Epithelial cell of prostate (primary cell): Measurements from ENCODE around the gene NCBP2.

ENCODE experiments used
- DNase-seq: peaks from one replicate; pipeline ENCODE4 v3.0.0-alpha.2; 2011; ENCODE audit warnings: low read depth, low spot score
- H3K27ac ChIP-seq: fragments of 450-650 bp; 2 replicates; pipeline ENCODE4 v1.5.1; 2017; ENCODE audit warnings: mild to moderate bottlenecking

Gene NCBP2

DNA sequence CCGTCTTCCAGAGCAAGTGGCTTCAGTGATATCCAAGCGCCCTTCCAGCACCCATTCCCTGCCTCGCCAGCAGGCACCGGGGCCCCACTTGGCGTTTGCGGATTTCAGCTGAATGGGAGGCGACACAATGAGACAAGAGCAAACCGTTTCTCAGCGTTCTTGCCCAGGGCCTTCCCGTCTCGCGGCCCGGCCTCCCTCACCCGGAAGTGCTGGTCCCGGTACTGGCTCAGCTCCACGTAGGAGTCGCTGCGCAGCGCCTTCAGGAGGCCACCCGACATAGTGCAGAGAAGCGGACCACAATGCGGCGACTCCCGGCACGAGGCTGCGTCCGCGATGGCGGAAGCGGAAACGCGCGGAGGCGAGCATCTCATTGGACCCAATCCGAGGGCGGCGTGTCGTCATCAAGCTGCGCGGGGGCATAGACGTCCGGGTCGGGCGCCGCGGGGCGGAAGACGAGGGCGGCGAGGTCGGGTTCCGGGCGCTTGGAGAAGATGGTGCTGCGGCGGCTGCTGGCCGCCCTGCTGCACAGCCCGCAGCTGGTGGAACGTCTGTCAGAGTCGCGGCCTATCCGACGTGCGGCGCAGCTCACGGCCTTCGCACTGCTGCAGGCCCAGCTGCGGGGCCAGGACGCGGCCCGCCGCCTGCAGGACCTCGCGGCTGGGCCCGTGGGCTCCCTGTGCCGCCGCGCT is at the start of gene NCBP2:
TSS of gene NCBP2 (minus strand) at position 303 of the 689 bp plus-strand sequence. CDS start at position 278, 25 bp downstream.
- peak; percentile 93 for DNase-seq
- peak within 1 kb of the TSS; percentile 95 for H3K27ac ChIP-seq

DNA sequence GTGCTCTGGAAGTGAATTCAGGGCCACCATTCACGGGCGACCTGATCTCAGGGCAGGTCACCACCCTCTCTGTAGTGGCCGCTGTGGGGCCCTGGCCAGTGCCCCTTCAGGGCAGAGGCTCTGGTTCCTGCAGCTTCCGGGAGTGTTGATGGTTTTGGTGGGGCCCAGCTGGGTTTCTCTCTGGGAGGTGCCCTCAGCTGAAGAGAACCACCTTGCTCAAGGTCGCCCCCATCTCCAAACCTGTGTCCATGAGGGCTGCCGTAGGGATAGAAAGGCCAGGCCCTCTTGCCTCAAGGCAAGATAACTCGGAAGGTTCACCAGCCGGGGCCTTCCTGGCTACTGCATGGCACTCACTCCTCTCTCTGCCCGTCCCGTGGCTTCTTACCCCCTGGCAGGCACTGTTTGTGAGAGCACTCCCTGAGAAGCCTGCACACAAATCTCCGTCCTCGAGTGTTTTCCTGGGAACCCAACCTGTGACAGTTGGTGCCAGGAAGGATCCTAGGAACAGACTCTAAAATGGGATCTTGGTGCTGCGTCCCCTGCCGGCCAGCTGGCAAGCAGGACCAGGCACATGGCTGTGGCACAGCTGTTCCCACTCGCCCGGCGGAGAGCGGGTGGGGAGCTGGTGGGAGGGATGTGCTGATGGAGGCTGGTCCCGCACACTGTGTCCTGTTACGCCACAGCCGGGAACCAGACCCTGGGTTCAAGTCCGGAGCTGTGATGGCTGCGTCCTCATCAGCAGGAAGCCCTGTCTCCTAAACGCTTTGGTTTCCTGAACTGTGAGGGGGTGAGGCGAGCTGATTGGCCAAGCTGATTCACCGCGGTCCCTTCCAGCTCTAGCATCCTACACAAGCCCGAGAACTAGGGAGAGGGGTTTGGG is 49.5 kb upstream of the NCBP2 start:
- H3K27ac ChIP-seq = no peak overlapping the region
- DNase-seq = no peak

DNA sequence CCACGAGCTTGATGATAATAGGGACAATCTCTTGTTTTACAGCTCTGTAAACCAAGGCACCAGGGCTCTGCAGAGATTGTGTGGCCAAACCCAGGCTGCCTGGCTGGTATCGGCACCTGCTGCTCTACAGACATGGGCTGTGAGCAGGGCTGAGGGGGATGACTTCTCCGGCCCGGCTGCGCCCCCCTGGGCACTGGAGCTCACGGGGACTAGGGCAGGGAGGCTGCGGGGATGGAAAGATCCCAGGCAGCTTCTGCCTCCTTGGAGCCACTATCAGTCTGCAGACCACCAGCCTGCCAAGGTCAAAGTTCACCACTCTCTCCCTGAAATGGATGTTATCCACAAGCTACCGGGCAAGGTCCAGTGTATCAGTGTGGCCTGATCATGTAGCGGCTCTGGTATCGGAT is 48.3 kb upstream of the NCBP2 start:
- DNase-seq = no peak

DNA sequence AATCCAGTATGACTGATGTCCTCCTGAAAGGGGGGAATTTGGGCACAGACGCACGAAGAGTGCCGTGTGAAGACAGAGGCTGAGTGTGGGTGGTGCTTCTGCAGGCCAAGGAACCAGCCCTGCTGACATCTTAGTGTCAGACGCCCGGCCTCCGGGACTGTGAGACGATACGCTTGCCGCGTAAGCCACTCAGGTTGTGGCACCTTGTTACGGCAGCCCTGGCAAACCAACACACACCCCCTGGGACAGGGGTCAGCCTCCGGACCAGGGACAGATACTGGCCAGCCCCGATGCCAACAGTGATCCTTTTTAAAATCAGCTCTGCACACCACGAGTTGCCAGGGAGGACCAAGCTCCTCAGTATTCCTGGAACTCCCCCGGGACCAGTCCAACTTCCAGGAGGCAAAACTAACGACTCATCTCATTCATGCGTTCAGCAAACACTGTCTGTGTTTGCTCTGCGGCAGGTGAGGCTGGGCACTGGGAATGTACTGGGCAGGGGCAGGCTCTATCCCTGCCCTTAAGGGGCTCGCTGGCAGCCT is 47.5 kb upstream of the NCBP2 start:
- no peak for DNase-seq
- no peak overlapping the region for H3K27ac ChIP-seq

More for the DNA sequence above, 48.3 kb upstream of the NCBP2 start:
- no peak overlapping the region for H3K27ac ChIP-seq

DNA sequence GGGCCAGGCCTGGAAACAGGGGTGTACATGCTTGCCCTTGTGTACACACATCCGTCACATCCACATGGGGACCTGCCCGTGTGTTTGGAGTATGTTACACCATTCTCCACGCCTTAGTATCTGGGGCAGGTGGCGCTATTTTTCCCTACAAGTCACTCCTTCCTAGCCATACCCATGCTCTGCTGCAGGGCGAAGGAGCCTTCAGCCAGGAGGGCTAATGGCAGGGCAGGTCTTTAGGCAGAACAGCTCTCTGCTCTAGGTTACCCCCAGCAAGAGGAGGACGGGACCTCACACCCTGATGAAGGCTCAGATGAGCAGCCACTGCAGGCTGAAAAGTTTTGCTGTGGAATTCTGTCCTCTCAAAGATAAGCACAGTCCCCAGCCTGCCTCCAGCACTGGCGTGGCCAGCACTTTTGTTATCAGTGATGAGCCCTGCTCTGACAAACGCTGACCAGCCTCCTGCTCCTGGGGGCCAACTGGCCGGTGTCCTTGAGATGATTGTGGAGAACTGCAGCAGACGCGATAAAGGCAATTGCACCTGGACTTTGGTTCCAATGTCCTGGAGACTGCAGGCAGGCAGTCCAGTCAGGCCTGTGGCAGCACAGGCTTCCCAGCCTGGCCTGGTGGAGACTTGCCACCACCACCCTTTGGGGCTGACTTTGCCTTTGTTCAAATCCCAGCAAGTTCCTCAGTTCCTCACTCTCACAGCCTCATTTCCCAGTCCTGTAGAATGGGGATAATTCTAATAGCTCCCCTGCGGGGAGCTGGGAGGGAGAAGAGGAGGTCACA is 46.1 kb upstream of the NCBP2 start:
- H3K27ac ChIP-seq = no peak overlapping the region
- DNase-seq = no peak

DNA sequence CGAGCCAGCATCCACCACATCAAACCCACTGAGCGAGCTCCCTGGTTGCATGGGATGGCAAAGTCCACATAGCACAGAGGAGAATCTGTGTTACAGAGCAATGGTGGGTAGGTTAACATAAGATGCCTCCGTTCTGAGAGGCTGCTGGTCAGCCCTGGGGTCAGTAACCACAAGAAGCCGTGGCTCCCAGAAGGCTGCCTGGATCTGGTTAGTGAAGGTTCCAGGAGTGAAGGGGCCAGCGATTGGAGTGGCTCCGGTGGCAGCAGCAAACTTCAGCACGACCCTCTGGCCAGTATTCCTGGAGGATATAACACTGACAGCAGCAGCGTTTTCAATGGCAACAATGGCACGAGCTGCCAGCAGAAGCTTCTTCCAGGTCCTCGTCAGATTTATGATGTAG is 44.7 kb upstream of the NCBP2 start:
- no peak for DNase-seq
- no peak overlapping the region for H3K27ac ChIP-seq

DNA sequence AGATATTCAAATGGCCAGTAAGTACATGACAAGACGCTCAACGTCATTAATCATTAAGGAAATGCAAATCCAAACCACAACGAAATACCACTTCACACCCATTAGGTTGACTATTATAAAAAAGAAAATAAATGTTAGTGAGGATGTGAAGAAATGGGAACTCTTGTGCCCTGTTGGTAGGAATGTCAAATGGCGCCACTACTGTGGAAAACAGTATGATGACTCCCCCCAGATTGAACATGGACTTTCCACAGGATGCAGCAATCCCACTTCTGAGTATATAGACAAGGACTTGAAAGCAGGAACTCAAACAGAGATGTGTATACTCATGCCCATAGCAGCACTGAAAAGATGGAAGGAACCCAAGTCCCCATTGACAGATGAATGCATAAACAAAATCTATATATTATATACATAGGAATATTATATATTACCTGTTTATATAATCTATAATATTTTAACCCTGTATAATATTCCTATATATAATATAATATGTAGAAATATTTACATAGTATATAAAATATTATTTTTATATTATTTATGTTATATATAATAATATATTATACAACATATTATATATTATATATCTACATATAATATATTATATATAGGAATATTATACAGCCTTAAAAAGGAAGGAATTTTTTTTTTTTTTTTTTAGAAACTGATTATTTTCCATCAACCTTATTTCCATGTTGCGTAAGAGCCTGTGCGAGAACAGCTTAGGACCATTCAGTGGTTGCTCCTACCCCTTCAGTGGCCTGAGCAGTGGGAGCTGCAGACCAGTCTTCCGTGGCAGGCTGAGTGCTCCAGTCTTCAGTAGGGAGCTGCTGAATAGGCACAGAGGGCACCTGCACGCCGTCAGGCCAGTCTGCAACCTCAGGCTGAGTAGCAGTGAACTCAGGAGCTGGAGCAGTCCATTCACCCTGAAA is 43.9 kb upstream of the NCBP2 start:
- no peak for DNase-seq
- no peak overlapping the region for H3K27ac ChIP-seq

DNA sequence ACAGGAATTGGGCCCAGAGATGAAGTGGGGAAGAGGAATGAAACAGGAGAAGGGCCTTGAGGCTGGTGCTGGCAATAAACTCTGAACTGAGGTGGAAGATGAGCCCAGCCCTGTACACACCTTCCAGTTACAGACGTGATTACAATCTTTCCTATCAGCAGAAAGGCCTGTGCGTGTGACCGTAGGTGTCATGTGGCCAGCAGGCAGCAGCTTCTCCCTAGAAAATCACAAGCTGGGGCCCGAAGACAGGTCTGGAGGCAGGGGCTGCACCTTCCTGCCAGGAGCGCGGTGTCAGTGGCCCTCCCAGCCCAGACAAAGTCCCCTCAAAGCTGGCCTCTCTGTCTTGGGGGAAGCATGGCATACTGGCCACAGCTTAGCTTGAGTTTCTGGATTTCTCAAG is 43.0 kb upstream of the NCBP2 start:
- H3K27ac ChIP-seq = no peak overlapping the region
- no peak for DNase-seq

DNA sequence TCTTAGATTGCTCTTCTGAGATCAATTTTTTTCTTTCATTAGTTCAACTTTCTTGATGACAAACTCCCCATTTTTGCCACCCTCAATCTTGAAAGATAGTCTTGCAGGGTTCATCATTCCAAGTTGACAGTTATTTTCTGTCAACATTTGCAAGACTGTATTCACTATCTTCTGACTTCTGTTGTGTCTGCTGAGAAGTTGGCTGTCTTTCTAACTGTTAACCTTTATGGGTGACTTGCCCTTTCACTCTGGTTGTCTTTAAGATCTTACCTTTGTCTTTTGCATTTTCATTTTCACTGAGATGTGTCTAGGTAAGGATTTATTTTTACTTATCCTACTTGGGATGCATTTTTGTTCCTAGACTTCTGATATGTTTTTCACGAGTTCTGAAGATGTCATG is 40.9 kb upstream of the NCBP2 start:
- no peak overlapping the region for H3K27ac ChIP-seq
- DNase-seq = no peak

DNA sequence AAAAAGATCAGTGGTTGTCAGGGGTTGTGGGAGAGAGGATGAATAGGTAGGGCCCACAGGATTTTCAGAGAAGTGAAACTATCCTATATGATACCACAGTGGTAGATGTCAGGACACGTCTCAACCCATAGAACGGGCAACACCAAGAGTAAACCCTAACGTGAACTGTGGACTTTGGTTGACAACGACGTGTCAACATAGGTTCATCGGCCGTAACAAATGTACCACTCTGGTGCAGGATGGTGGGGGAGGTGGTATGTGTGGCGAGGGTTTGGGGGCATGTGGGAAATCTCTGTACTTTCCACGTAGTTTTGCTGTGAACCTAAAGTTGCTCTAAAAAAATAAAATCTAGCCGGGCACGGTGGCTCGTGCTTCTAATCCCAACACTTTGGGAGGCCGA is 39.3 kb upstream of the NCBP2 start:
- no peak for DNase-seq

DNA sequence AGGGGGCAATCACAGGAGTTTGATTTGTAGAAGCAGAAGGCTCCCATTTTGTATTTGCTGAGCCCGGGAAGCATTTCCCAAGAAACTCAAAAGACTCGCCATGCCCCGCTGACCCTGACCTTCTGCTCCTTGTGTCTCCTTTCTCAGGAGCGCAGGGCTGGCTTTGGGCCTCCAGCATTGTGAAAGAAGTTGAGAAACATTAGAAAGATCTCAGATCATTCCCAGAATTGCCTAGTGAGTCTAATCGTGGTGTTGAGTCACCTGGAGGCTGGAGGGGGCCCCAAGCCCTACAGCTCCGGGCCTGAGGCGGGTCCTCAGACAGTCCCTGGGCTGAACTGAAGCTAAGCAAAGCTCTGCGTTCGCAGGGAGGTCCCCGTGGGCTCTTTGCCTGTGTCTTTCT is 37.2 kb upstream of the NCBP2 start:
- no peak overlapping the region for H3K27ac ChIP-seq
- DNase-seq = no peak

More for the DNA sequence above, 39.3 kb upstream of the NCBP2 start:
- H3K27ac ChIP-seq = no peak overlapping the region

DNA sequence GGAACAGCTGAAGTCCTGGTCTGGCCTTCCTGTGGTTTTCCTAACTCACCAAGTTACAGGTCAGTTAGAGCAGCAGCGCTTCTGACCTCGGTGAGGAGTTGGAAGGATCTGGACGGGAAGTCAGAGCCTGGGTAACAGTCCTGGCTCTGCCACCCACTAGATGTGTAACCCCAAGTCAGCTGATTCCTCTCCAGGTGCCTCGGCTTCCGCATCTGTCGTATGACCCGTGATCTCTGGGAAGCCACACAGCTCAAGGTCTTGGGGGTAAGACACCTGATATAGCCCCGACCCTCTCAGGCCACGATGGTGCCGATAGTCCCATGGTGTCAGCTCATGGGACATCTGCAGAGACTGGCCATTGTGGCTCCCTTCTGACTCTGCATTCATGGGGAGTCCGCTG is 34.6 kb upstream of the NCBP2 start:
- DNase-seq = no peak
- no peak overlapping the region for H3K27ac ChIP-seq

DNA sequence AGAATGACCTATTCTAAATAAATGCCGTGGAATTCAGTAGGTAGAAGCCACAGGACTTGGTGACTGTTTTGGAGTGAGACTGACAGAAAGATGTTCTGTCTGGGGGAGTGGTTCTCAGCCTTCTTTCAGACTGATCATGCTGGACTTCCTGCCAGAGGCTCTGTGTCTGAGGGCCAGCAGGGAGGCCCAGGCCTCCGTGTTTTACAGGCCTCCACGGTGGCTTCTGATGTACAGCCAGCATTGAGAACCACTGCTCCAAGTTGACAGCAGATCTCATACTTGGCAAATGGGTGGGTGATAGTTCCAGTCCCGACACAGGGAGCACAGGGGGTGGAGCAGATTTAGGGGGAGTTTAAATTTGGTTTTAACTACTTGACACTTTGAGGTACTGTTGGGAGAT is 33.0 kb upstream of the NCBP2 start:
- H3K27ac ChIP-seq = no peak overlapping the region
- DNase-seq = no peak

DNA sequence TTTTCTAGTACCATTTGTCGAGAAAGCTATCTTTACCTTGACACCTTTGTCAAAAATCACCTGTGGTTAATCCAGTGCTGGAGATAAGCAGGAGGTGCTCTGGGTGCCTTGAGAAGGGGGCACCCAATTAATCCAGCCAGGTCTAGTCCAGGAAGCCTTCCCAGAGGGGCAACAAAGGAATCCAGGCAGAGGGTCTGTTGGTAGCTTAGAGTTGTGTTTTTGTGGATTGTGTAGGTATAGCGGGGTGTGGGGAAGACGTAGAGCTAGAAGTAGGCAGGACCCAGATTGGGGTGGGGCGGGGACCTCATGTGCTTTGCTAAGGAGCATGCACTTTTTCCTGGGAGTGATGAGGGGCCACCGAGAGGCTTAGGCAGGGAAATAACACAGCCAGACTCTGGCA is 32.3 kb upstream of the NCBP2 start:
- no peak for DNase-seq
- H3K27ac ChIP-seq = no peak overlapping the region

DNA sequence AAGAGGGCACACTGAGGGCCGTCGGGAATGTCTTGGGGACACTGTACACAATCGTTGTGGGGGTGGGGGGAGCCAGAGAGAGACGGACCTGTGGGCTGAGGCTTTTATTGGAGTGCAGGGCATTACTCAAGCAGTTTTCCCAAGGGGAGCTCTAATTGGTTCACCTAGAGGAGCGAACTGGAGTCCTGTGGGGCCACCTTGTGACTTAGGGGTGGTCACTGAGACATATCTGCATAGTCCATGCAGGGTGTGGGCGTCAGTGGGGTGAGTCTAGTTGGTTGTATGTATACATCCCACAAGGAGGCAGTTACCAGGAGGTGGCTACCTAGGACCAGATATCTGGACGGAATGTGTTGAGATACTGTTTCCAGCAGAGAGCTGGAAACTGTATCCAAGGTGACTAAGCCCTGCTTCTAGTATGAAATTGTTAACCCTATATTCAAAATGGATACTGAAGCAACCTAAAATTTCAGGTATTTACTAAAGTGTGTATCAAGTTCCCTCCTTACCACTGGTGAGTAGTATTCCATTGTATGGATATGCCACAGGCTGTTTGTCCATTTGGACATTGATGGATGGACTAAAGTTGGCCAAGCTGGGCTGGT is 28.9 kb upstream of the NCBP2 start:
- DNase-seq = no peak
- H3K27ac ChIP-seq = no peak overlapping the region

DNA sequence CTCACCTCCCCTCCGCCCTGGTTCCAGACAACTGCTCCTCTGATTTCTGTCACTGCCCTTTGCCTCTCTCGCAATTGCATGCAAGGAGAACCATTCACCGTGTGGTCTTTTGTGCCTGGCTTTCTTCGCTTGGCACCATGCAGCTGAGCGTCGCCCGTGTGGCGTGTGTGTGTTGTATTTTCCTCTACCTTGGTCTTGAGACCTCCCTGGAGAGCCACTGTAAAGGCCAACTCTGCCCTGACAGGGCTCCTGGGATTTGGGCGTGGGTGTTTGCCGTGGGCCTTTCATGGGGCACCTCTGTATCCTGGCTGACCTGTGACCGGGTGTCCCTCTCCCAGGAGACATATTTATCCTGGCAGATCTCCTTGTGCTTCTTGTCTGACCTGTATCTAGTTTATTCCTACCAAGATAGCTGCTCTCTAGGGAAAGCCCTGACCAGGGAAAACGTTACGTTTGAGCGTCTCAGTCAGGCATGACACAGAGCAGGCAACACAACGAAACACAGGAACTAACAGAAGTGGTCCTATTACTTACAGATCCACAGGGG is 28.3 kb upstream of the NCBP2 start:
- H3K27ac ChIP-seq = no peak overlapping the region
- no peak for DNase-seq

DNA sequence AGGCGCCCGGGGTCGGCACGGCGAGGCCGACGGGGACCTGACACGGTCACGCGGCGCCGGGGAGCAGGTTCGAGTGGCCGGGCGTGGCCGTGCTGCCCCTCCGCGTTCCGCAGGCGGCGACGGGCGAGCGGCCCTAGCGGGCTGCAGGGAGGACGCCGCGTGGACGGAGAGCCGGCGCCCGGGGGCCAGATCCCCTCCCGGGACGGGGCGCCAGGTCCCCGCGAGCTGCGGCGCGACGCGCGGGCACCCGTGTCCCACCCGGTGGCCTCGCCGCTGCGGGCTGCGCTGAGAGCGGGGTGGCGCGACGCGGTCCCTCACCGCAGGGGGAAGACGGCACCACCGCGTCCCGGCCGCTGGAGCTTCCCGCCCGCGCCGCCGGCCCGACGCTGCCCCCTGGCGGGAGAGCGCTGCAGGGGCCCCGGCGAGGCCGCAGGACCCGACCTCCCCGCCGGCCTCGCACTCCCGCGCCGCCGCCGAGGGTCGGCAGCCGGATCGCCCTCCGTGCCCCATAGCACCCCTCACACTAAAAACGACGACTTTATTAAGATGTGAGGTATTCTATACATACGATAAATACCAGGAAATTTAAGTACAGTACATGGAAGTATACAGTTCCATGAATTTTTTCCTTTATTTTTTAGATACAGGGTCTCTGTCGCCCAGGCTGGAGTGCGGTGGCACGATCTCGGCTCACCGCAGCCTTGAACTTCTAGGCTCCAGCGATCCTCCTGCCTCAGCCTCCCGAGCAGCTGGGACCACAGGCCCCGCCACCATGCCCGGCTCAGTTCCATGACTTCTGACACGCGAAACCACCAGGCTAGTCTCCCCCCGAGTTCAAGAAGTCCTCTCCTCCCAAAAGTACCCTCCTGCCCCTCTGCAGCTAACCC is 27.6 kb upstream of the NCBP2 start:
- DNase-seq = no peak
- H3K27ac ChIP-seq = no peak overlapping the region

DNA sequence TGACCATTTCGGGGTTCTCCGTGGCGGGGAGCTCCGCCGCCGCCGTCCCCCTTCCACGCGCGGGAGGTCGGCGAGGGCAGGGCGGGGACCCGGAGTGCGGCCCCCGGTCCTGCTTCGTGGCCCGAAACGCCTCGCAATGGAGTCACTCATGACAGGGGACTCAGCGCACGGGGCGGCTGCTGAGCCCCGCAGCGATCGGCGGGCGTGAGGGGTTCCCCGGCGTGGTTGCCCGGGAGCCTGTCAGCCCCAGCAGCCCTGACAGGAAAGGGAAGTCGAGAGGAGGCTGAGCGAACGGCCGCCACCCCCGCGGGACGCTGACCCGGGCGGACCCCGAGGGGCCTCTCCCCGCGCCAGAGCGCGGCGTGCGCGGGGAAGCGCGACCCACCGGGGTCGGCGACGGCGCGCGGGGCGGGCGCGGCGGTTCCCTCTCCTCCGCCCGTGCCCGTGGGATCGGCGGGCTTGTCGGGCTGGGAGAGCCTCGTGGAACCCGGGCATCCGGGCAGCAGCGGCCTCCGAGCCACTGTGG is 26.9 kb upstream of the NCBP2 start:
- no peak for DNase-seq

More for the DNA sequence above, 26.9 kb upstream of the NCBP2 start:
- H3K27ac ChIP-seq = no peak overlapping the region
